Esophagus squamous epithelium (tissue), 4 donors: ENCODE measurements around the gene PCDHA8.
"Not testable (repeated sequence)": the region's sequence is repeated elsewhere in the genome, so short reads cannot be mapped to it uniquely, and the experiment has no call there.

Source experiments
- CTCF ChIP-seq, 6 experiments: fragments of 450-650 bp in 4 of 6; fragments of 200-600 bp in 2 of 6; sonication (generic) in 2 of 6; IDR thresholded peaks; one replicate each; pipeline ENCODE4 v1.5.1; 2016 to 2019; ENCODE audit warnings: antibody characterized with exemption in 6 of 6, mild to moderate bottlenecking in 4 of 6, moderate library complexity in 4 of 6
- POLR2A ChIP-seq, 4 donors: fragments of 450-650 bp; IDR thresholded peaks; one replicate each; pipeline ENCODE4 v1.6.1; 2017; ENCODE audit warnings: antibody characterized with exemption in 4 of 4, mild to moderate bottlenecking in 4 of 4, moderate library complexity in 3 of 4

- not testable (repeated sequence) for TF ChIP-seq CTCF, POLR2A (IDR thresholded peaks at IDR 0.05)
Observed at GRCh38 chr5:140802381-140802780, 38.6 kb upstream of the PCDHA8 start.
